HTR-8/SVneo (cell line): ENCODE results near the gene CHST9.
"Not testable (repeated sequence)": the region's sequence is repeated elsewhere in the genome, so short reads cannot be mapped to it uniquely, and the experiment has no call there.

Experiments used
- DNase-seq: peaks from one replicate; pipeline ENCODE4 v3.0.0; 2011; ENCODE audit warnings: low spot score, mixed read lengths; ENCODE audit not compliant: insufficient read length
- FAIRE-seq: peaks from 2 replicates; lab custom pipeline; 2011; peaks lifted over from hg19 to GRCh38; lab: Jason Lieb, UNC

Gene CHST9

GRCh38 chr18:27175914-27176313 lies 9.2 kb downstream of the CHST9 start:
- FAIRE-seq (no peak), DNase-seq (no peak)

GRCh38 chr18:27175245-27175644 lies 9.9 kb downstream of the CHST9 start:
- DNase-seq (no peak), FAIRE-seq (no peak)

DNA sequence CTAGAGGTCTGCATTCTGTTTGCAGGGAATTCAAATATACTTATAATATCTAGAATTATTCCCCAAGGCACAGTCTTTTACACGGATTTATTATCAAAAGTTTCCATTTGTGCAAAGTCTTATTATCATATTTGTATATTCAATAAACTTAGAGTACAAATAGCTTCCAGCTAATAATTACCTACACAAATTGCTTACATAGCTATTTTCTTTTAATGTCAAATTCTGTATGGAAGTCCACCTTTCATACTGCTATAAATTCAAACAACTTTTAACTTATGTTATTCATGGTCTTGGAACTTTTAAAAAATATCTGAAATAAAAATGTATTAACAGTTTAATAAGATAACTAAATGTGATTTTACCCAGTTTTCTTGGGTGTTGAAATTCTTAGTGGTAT lies 13.1 kb downstream of the CHST9 start:
- FAIRE-seq (no peak), DNase-seq (no peak)

DNA sequence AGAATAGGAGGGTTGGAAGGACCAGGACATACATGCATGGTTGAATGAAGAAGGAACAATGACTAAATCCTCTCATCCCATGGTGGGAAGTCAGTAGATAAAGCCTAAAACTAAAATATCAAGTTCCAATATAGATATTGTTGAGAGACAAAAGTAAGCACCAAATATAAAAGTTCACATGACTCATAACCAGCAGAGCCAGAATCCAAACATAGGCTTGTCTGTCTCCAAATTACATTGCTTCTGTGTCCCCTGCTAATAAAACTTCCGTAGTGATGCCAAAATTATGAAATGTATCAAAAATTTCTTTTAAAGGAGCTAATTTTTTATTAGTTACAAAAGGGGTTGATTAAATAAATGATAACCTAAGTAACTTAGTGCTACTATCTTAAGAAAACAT lies 19.7 kb downstream of the CHST9 start:
- DNase-seq (no peak), FAIRE-seq (no peak)

DNA sequence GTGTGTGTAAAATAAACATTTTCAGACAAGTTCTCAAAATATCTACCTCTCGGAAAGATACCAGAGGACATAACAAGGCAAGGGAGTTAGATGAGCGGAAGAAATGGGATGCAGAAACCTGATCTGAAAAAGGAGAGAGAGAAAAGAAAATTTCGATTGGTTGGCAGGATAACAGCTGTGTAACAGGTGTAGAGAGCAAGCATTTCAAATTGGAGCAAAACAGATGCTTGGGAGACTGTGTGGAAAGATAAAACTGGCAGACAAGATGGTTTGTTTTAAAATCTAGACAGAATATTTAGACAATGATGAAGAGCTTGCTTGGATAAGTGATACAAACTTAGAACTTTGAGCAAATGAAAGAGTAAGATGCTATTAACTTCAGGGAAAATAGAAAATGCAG lies 20.2 kb downstream of the CHST9 start:
- FAIRE-seq (no peak), DNase-seq (no peak)

DNA sequence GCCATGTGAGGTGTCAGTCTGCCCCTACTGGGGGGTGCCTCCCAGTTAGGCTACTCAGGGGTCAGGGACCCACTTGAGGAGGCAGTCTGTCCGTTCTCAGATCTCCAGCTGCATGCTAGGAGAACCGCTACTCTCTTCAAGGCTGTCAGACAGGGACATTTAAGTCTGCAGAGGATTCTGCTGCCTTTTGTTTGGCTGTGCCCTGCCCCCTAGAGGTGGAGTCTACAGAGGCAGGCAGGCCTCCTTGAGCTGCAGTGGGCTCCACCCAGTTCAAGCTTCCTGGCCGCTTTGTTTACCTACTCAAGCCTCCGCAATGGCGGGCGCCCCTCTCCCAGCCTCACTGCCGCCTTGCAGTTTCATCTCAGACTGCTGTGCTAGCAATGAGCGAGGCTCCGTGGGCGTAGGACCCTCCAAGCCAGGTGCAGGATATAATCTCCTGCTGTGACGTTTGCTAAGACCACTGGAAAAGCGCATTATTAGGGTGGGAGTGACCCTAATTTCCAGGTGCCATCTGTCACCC lies 21.9 kb downstream of the CHST9 start:
- not testable (repeated sequence) for FAIRE-seq

DNA sequence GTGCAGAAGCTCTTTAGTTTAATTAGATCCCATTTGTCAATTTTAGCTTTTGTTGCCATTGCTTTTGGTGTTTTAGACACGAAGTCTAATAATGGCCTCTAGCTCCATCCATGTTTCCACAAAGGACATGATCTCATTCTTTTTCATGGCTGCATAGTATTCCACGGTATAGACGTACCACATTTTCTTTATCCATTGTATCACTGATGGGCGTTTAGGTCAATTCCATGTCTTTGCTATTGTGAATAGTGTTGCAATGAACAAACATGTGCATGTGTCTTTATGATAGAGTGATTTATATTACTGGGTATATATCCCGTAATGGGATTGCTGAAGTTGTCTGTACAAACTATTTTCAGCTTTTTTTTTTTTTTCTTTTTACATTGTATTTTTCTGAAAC lies 35.9 kb downstream of the CHST9 start:
- not testable (repeated sequence) for FAIRE-seq, DNase-seq

More for the DNA sequence above, 21.9 kb downstream of the CHST9 start:
- not testable (repeated sequence) for DNase-seq

GRCh38 chr18:27144672-27145071 lies 40.4 kb downstream of the CHST9 start:
- FAIRE-seq (no peak), DNase-seq (no peak)

- FAIRE-seq (no peak), DNase-seq (no peak)
Measured at GRCh38 chr18:27143580-27144287, 41.4 kb downstream of the CHST9 start.

DNA sequence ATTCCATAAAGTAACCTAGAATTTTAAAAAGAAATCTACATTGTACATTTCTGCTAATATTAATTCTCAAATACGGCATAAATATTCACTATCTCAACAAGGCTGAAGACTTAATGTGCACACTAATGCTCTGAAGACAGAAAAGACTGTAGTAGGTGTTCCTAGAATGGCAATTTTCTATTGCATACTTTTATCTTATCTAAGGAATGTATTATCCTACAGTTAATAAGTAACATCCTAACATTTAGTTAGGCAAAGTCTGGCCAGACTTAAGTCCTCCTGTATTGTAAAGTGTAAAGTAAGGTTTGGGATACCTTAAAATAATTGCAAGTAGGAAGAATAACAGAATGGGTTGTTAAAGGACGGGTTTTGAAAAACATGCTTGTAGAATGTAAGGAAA lies 42.2 kb downstream of the CHST9 start:
- DNase-seq (no peak), FAIRE-seq (no peak)

- FAIRE-seq (no peak), DNase-seq (no peak)
Measured at GRCh38 chr18:27141876-27142275, 43.2 kb downstream of the CHST9 start.

DNA sequence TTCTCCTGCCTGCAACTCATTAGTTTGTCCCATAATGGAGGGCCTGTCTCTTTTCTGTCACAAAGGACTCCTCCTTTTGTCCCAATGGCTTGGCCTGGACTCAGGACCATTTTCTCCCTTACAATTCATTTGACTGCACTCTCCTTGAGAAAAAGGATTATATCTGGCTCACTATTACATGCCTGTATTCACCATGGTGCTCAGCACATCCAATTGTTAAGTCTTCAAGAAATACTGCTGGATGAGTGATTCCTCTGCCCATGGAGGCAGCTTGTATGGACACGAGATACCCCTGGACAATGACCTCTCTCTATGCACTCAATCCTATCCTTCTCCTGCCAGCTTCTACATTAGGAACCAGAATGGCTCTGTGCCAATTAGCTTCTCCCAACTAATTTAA lies 47.0 kb downstream of the CHST9 start:
- DNase-seq (no peak), FAIRE-seq (no peak)

DNA sequence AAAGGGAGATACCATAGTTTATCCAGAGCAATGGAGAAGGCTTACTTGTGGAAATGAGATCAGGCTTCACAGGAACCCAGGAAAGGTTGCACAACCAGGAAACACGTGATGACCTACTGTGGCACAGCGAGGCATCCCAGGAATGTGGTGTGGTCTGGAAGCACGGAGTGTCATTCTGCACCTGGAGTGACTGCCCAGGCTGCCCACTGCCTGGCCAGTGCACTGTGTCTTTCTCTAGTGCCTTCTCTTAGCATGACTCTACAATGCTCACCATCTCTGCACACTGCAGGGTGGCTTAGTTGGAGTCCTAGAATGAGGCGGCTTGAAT lies 48.9 kb downstream of the CHST9 start:
- no peak for FAIRE-seq

GRCh38 chr18:27135504-27136207 lies 49.5 kb downstream of the CHST9 start:
- FAIRE-seq, result no peak

More for the DNA sequence above, 48.9 kb downstream of the CHST9 start:
- DNase-seq, result peak; percentile 48

GRCh38 chr18:27130065-27130630 lies 55.0 kb downstream of the CHST9 start:
- no peak for DNase-seq
- FAIRE-seq, result no peak

More at GRCh38 chr18:27135504-27136207, 49.5 kb downstream of the CHST9 start:
- no peak for DNase-seq

- FAIRE-seq, result no peak
Measured at GRCh38 chr18:27124196-27124595, 60.9 kb downstream of the CHST9 start.

GRCh38 chr18:27121108-27121507 lies 64.0 kb downstream of the CHST9 start:
- DNase-seq (no peak), FAIRE-seq (no peak)

More at GRCh38 chr18:27124196-27124595, 60.9 kb downstream of the CHST9 start:
- no peak for DNase-seq

GRCh38 chr18:27120246-27120645 lies 64.9 kb downstream of the CHST9 start:
- no peak for FAIRE-seq

DNA sequence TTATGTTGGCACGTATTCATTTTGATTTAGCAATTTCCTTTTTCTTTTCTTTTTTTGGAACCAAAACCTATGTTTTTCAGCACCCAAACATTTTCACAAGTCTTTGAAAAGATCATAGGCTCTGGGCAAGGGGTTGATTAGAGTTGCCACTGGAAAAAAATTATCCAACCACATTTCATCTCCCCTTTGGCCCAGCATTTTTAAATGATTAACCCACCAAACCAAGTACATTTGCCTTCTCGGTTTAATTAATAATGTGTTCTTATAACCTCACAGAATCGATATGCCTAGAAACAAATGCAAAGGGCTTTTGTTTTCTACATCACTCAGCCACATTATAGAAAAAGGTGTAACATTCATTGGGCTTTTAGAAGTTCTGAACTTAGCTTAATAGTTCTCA lies 66.1 kb downstream of the CHST9 start:
- no peak for DNase-seq
- no peak for FAIRE-seq

More at GRCh38 chr18:27120246-27120645, 64.9 kb downstream of the CHST9 start:
- DNase-seq, result no peak

- no peak for FAIRE-seq
- no peak for DNase-seq
Measured at GRCh38 chr18:27114842-27115241, 70.3 kb downstream of the CHST9 start.

GRCh38 chr18:27113358-27113757 lies 71.8 kb downstream of the CHST9 start:
- FAIRE-seq, result no peak
- DNase-seq, result no peak
